HTR-8/SVneo (cell line): ENCODE data around the gene PIEZO2.

ENCODE experiments used
- DNase-seq: peaks from one replicate; pipeline ENCODE4 v3.0.0; 2011; ENCODE audit warnings: low spot score, mixed read lengths; ENCODE audit not compliant: insufficient read length
- FAIRE-seq: peaks from 2 replicates; lab custom pipeline; 2011; peaks lifted over from hg19 to GRCh38; lab: Jason Lieb, UNC

PIEZO2 gene

DNA sequence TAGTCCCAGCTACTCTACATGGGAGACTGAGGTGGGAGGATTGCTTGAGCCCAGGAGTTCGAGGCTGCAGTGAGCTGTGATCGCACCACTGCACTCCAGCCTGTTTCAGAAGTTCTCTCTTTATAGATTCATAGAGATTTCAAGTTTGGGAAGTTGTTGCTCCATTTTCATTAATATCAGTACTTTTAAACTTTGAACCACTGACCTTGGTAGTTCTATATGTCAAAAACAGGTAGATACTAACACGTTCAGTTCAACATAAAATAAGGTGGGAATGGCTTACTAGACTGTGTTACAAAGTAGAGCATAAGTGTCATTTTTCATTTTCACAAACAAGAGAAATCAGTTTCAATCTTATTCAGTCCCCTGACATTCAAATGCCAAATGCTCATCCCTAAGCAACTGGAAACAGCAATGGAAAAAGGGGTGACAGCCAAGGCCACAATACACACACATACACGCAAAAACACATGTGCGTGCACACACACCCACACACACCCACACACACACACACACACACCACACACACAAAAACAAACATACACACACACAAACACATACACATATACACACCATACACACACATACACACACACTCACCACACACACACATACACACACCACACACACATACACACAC, 71.7 kb downstream of the PIEZO2 start:
- no peak for DNase-seq
- FAIRE-seq, result peak; percentile 95

DNA sequence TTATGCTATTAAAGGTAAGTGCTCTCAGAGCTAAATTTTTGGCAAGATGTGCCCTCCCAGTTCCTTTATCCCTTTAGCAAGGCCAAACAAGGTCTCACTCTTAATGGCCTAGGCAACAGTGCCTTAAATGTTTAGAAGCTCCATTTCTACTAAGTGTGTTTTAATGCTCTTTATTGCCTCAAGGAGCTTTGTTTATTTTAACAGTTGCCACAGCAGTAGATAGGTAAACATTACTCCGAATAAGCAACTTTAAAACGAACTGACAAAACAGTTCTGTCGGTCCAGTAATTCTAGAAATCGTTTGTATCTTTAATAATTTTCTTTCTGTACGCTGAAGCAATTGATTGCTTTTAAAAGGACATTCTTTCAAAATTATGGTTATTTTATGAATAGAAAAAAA, 74.5 kb downstream of the PIEZO2 start:
- DNase-seq, result no peak
- FAIRE-seq, result no peak

- FAIRE-seq (no peak), DNase-seq (no peak)
Measured at GRCh38 chr18:11073971-11074370, 75.4 kb downstream of the PIEZO2 start.

- FAIRE-seq, result no peak
- no peak for DNase-seq
Measured at GRCh38 chr18:11072632-11073031, 76.7 kb downstream of the PIEZO2 start.

DNA sequence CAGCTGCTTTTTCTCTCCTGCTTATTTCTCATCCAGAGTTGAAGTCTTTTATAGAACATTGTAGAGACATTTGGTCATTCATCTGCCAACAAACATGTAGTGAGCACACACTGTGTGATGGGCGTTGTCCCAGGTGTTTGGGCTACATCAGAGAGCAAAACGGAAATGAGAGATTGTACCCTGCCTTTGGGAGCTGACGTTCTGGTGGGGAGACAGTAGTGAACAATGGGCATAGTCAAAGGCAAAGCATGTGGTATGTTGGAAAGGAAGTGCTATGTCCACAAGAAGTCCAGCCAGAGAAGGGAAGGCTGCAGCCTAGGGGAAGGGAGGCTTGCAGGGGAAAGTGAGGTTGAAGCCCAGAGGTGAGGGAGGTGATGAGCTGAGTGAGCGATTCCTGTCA, 78.1 kb downstream of the PIEZO2 start:
- FAIRE-seq, result no peak
- no peak for DNase-seq

- DNase-seq (no peak), FAIRE-seq (no peak)
Measured at GRCh38 chr18:11070593-11070992, 78.8 kb downstream of the PIEZO2 start.

- FAIRE-seq (no peak), DNase-seq (no peak)
Measured at GRCh38 chr18:11066038-11066437, 83.3 kb downstream of the PIEZO2 start.

GRCh38 chr18:11064727-11065460, 84.5 kb downstream of the PIEZO2 start:
- FAIRE-seq (no peak), DNase-seq (no peak)

DNA sequence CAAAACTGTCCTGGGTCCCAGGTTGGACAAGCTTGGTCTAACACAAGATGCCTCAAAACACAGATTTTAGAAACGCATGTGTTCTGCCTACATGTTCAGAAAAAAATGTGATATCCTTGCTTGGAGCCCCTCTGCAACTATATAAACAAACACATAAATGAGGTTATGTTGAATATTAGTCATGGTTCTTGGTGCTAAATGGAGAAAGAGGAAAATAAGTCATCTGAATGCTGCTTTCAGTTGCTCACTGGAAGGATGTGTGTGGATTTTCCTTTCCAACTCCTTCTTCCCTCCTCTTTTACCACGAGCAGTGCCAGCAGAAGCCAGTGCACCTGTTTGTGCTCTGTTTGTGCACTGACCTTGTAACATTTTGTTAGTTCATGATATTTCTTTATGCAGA, 85.3 kb downstream of the PIEZO2 start:
- FAIRE-seq, result no peak
- DNase-seq, result no peak

DNA sequence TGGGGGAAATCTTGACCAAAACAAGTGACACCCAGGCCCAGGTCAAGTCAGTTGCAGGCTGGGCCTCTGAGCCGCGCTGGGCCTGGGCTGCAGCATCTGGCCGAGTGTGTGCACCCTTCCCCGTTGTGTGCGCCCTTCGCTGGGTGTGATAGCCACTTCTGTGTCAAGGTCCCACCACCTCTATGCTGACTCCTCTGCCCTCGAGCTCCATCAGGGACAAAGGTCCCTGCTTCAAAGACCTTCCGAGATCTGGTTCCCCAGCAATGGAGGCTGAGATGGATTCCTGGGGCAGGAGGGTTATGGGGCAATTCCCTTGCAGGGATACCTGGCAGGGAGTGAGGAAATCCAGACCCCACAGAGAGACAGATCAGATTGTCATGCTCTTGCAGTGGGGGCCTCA, 93.6 kb downstream of the PIEZO2 start:
- FAIRE-seq (no peak), DNase-seq (no peak)

GRCh38 chr18:11054497-11054896, 94.9 kb downstream of the PIEZO2 start:
- FAIRE-seq, result no peak
- no peak for DNase-seq

DNA sequence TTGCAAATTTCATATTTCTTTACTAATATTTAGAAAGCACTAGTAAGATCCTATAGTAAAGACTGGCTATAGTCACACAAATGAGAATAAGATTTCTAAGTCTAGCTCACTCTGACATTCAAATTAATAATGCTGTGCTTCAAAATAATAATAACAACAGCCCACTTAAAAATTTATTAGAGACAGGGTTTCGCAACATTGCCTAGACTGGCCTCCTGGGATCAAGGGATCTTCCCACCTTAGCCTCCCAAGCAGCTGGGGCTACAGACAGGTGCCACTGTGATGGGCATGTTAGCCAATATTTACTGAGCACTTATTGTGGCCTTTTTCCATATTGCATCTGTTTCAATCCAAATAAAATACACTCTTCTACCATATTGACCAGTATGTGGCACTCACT, 96.1 kb downstream of the PIEZO2 start:
- FAIRE-seq (no peak), DNase-seq (no peak)

- FAIRE-seq, result no peak
- DNase-seq, result no peak
Measured at GRCh38 chr18:11052800-11053199, 96.6 kb downstream of the PIEZO2 start.

GRCh38 chr18:11051462-11051861, 97.9 kb downstream of the PIEZO2 start:
- no peak for DNase-seq
- FAIRE-seq, result no peak

DNA sequence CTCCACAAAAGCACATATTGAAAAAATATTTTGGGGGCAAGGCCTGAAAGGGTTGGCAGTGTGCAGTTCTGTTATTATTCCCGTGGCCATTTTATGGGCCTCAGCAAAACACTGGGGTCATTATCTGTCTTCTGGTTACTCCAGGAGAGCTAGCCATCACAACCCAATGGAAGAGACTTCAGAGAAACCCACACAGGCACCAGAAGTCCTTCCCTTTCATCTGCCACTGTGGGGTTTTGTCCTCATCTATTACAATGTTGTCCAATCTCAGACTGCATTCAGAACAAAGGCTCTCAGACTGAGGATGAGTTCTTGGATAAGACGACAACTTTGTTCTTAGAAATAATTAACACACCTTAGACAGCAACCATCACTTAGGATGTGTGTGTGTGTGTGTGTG, 98.4 kb downstream of the PIEZO2 start:
- DNase-seq, result no peak
- FAIRE-seq, result peak; percentile 40

- FAIRE-seq (no peak), DNase-seq (no peak)
Measured at GRCh38 chr18:11047817-11048216, 101.6 kb downstream of the PIEZO2 start.

DNA sequence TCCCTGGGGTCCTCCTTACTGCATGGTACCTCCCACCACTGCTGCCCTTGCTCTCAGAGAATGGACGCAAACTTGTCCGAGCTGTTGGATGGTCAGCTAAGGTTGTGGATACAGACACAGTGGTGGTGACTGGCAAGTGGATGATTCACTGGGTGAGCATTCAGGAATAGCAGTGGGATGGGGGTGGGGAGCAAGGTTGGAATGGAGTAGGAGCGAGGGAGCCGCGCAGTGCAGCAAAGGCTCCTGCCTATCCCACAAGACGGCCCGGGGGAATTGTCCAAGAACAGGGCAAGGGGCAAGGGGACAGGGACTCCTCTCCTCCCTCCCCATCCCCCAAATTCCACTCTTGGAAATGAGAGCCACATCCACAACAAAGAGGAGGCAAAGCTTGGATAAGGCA, 102.2 kb downstream of the PIEZO2 start:
- DNase-seq, result peak; percentile 83
- peak; percentile 97 for FAIRE-seq

- FAIRE-seq (no peak), DNase-seq (no peak)
Measured at GRCh38 chr18:11046140-11046539, 103.2 kb downstream of the PIEZO2 start.

DNA sequence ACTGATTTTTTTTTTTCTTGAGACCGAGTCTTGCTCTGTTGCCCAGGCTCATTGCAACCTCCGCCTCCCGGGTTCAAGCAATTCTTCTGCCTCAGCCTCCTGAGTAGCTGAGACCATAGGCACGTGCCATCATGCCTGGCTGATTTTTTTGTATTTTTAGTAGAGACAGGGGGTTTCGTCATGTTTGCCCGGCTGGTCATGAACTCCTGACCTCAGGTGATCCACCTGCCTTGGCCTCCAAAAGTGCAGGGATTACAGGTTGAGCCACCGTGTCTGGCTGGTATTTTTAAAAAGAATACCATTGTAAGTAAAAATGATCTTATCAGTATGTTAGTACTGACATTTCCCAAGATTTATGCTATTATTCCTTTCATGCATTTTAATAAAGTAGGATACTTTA, 105.7 kb downstream of the PIEZO2 start:
- FAIRE-seq, result no peak
- no peak for DNase-seq

- no peak for FAIRE-seq
Measured at GRCh38 chr18:11042247-11042646, 107.1 kb downstream of the PIEZO2 start.

DNA sequence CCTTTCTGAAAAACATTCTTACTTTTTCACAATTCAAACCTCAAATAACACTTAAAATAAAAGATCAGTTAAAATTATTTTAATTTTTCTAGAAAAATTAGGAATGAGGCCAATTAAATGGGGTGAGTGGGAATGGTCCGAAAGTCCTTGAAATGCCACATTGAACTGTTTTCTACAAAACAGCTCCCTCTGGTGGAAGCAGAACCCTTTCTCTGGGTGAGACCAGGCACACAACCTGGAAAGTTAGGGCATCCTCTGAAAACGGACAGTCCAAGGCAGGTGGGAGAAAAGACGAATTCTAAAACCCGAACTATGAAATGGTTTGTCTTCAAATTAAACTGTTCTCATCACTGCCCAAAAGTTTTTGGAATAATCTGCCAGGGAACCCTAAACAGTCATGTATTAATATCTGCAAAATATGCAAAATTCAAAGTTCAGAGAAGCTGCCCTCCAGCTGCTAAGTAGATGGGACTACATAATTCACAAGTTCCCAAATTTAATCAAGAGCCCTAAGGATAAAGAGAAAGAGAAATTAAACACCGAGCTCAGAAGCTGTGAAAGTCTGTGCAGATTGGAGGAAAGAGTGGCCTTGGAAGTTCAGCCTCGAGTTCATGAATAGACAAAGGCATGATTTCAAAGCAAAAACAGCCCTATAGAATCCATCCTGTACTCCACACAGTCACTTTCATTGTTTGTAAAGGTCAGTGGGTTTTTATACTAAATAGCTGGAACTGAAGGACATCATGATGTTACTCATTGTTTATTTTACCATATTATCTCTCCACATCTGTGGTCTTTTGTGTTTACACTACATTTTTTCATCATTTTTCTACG, 108.3 kb downstream of the PIEZO2 start:
- DNase-seq, result peak; percentile 45
- FAIRE-seq, result no peak

More at GRCh38 chr18:11042247-11042646, 107.1 kb downstream of the PIEZO2 start:
- no peak for DNase-seq
